Tibial artery (tissue), 4 donors: ENCODE results near the gene ENTPD7.

ENCODE experiments used
- DNase-seq, 2 donors: peaks; one replicate each; pipeline ENCODE4 v3.0.0-alpha.2; 2019
- H3K27ac ChIP-seq, 2 donors: fragments of 200-600 bp; sonication (generic) in 1 of 2; 1 replicate in 1 of 2; 2 replicates in 1 of 2; pipeline ENCODE4 v1.5.1; 2018 to 2019; ENCODE audit warnings: mild to moderate bottlenecking in 1 of 2
- H3K27me3 ChIP-seq, 2 donors: fragments of 200-600 bp; sonication (generic) in 1 of 2; one replicate each; pipeline versions ENCODE4 v1.5.1 to v1.6.0; 2016 to 2019
- H3K36me3 ChIP-seq, 3 donors: fragments of 200-600 bp; sonication (generic) in 2 of 3; one replicate each; pipeline ENCODE4 v1.5.1; 2016 to 2019; ENCODE audit warnings: mild to moderate bottlenecking in 2 of 3
- H3K4me1 ChIP-seq, 4 donors: fragments of 200-600 bp; sonication (generic) in 2 of 4; 1 replicate in 3 of 4; 2 replicates in 1 of 4; pipeline ENCODE4 v1.5.1; 2016 to 2019
- H3K4me3 ChIP-seq, 2 donors: fragments of 200-600 bp; sonication (generic) in 1 of 2; 1 replicate in 1 of 2; 2 replicates in 1 of 2; pipeline ENCODE4 v1.5.1; 2018 to 2019; ENCODE audit warnings: mild to moderate bottlenecking in 2 of 2
- H3K9me3 ChIP-seq, 3 donors: fragments of 200-600 bp; sonication (generic) in 1 of 3; one replicate each; pipeline ENCODE4 v1.5.1; 2016 to 2019
- intact Hi-C: fragments of 100-400 bp; cut with DNase I; formaldehyde crosslinking; loops from one replicate; pipeline ENCODE4 v1.15.0; 2023; ENCODE audit warnings: low total_unique reads
- TF ChIP-seq, protein P1 (sequence below), 2 experiments: fragments of 200-600 bp in 1 of 2; fragments of 450-650 bp in 1 of 2; IDR thresholded peaks; one replicate each; pipeline ENCODE4 v1.5.1; 2017 to 2019; ENCODE audit warnings: antibody characterized with exemption in 2 of 2, mild to moderate bottlenecking in 1 of 2, moderate library complexity in 1 of 2

ENTPD7 gene

GRCh38 chr10:99630991-99631390 is 28.3 kb upstream of the ENTPD7 start:
- DNase-seq = no peak
- Histone ChIP-seq H3K27me3 (peaks cover 0 to 5% of the 10 kb centered on the region in 2 donors), H3K4me1 (no peaks in the 10 kb centered on the region), H3K27ac (no peak overlapping the region), H3K4me3 (no peak overlapping the region), H3K9me3 (no peaks in the 10 kb centered on the region), H3K36me3 (no peaks in the 10 kb centered on the region)
- intact Hi-C loops = no loop called here
- TF ChIP-seq, protein P1, sequence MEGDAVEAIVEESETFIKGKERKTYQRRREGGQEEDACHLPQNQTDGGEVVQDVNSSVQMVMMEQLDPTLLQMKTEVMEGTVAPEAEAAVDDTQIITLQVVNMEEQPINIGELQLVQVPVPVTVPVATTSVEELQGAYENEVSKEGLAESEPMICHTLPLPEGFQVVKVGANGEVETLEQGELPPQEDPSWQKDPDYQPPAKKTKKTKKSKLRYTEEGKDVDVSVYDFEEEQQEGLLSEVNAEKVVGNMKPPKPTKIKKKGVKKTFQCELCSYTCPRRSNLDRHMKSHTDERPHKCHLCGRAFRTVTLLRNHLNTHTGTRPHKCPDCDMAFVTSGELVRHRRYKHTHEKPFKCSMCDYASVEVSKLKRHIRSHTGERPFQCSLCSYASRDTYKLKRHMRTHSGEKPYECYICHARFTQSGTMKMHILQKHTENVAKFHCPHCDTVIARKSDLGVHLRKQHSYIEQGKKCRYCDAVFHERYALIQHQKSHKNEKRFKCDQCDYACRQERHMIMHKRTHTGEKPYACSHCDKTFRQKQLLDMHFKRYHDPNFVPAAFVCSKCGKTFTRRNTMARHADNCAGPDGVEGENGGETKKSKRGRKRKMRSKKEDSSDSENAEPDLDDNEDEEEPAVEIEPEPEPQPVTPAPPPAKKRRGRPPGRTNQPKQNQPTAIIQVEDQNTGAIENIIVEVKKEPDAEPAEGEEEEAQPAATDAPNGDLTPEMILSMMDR (IDR thresholded peaks at IDR 0.05) = no peak

DNA sequence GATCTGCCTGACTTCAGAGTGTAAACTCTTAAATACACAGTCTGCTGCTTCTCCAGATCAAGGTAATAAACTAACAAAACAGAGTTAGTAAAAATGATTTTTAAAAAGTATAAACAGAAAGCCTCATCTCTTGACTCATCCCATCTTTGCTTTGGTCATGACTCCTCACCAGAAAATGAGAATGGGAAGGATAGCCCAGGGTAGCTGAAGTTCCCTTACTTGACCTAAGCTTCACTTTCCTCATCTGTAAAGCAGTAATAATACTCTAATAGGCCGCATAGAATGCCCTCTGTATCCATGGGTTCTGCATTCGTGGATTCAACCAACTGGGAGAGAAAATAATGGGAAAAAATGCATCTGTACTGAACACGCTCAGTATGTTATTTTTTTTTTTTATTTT is 27.8 kb upstream of the ENTPD7 start:
- Histone ChIP-seq H3K36me3 (no peaks in the 10 kb centered on the region), H3K27me3 (peaks cover 0 to 5% of the 10 kb centered on the region in 2 donors), H3K27ac (no peak overlapping the region), H3K4me1 (no peaks in the 10 kb centered on the region), H3K4me3 (no peak overlapping the region), H3K9me3 (no peaks in the 10 kb centered on the region)
- TF ChIP-seq, protein P1 (IDR thresholded peaks at IDR 0.05) = no peak
- no peak for DNase-seq
- intact Hi-C loops = no loop called here

GRCh38 chr10:99633832-99634231 is 25.5 kb upstream of the ENTPD7 start:
- Histone ChIP-seq H3K4me3 (no peak overlapping the region), H3K9me3 (no peaks in the 10 kb centered on the region), H3K4me1 (no peaks in the 10 kb centered on the region), H3K36me3 (no peaks in the 10 kb centered on the region), H3K27me3 (peaks cover 0 to 5% of the 10 kb centered on the region in 2 donors), H3K27ac (no peak overlapping the region)
- no peak for DNase-seq
- intact Hi-C loops = no loop called here
- TF ChIP-seq, protein P1 (IDR thresholded peaks at IDR 0.05) = no peak

DNA sequence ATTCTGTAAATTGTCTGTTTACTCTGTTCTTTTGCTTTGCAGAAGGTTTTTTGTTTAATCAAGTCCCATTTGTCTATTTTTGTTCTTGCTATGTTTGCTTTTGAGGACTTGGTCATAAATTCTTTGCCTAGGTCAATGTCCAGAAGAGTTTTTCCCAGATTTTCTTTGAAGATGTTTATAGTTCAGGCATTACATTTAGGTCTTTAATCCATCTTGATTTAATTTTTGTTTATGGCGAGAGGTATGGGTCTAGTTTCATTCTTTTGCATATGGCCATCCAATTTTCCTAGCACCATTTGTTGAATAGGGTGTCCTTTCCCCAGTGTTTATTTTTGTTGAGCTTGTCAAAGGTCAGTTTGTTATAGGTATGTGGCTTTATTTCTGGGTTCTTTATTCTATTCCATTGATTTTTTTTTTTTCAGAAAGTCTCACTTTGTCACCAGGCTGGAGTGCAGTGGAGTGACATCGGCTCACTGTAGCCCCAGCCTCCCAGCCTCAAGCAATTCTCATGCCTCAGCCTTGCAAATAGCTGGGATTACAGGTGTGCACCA is 11.6 kb upstream of the ENTPD7 start:
- no peak overlapping the region for H3K27ac ChIP-seq
- H3K4me3 ChIP-seq = no peak overlapping the region
- H3K36me3 ChIP-seq = no peaks in the 10 kb centered on the region
- intact Hi-C loops = no loop called here
- DNase-seq = no peak
- TF ChIP-seq, protein P1 (IDR thresholded peaks at IDR 0.05) = no peak
- no peaks in the 10 kb centered on the region for H3K4me1 ChIP-seq
- H3K9me3 ChIP-seq = no peaks in the 10 kb centered on the region
- no peaks in the 10 kb centered on the region for H3K27me3 ChIP-seq

DNA sequence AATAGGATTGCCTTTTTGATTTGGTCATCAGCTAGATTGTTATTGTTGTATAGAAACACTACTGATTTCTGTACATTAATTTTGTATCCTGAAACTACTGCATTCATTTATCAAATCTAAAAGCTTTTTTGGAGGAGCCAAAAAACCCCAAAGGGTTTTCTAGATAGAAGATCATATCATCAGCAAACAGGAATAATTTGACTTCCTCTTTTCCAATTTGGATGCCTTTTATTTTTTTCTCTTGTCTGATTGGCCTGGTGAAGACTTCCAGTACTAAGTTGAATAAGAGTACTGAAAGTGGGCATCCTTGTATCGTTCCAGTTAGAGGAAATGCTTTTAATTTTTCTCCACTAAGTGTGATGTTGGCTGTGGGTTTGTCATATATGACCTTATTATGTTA is 10.6 kb upstream of the ENTPD7 start:
- H3K4me3 ChIP-seq = no peak overlapping the region
- H3K4me1 ChIP-seq = no peaks in the 10 kb centered on the region
- H3K36me3 ChIP-seq = no peaks in the 10 kb centered on the region
- H3K27ac ChIP-seq = no peak overlapping the region
- H3K27me3 ChIP-seq = no peaks in the 10 kb centered on the region
- intact Hi-C loops = no loop called here
- TF ChIP-seq, protein P1 (IDR thresholded peaks at IDR 0.05) = no peak
- no peaks in the 10 kb centered on the region for H3K9me3 ChIP-seq
- no peak for DNase-seq
